ENCODE data around the gene PYGO2. TPM values are rescaled to one million over a fixed set of nuclear protein-coding genes. Genes with fewer than 3 reads are reported as not detected.
"Not testable (repeated sequence)": the region's sequence is repeated elsewhere in the genome, so short reads cannot be mapped to it uniquely, and the experiment has no call there.

The PYGO2 gene
- total RNA-seq, 2 experiments from 2014 or later = 21.2 to 21.8 TPM

GRCh38 chr1:154996966-154997701 lies 35.6 kb upstream of the PYGO2 start:
- ChIA-PET POLR2A (interaction anchor here (0.6 to 8.6 kb wide), 7 partner anchors 9 to 61 kb away, joined by 3 to 85 read pairs (median 3); partner anchors contain the start of genes CKS1B, FLAD1, PMVK and SHC1), CTCF (interaction anchor here (1.0 to 5.3 kb wide), 5 partner anchors 14 to 53 kb away, joined by 3 to 108 read pairs (median 6); partner anchors contain the start of genes CKS1B, FLAD1, PYGO2 and SHC1)
- no peak overlapping the region for H3K4me3 Mint-ChIP-seq
- H3K27ac Mint-ChIP-seq = peak overlapping the region; percentile 7
- no peaks in the 10 kb centered on the region for H3K36me3 Mint-ChIP-seq (ENCODE audit: low read depth)
- intact Hi-C loops (cut with micrococcal nuclease) = loop anchor here (5.0 kb wide), 1 partner anchor 35 kb away; the partner anchor contains the start of gene PYGO2
- DNase-seq (no peak), ATAC-seq (no peak)
- H3K4me1 Mint-ChIP-seq (ENCODE audit: low read depth) = peaks cover 35% of the 10 kb centered on the region
- TF ChIP-seq CTCF (IDR thresholded peaks at IDR 0.05) = no peak
- no peaks in the 10 kb centered on the region for H3K9me3 Mint-ChIP-seq
- no peaks in the 10 kb centered on the region for H3K27me3 Mint-ChIP-seq

- H3K27ac Mint-ChIP-seq; DNase-seq; ATAC-seq; H3K36me3 Mint-ChIP-seq (ENCODE audit: low read depth); H3K27me3 Mint-ChIP-seq; H3K9me3 Mint-ChIP-seq; H3K4me3 Mint-ChIP-seq: not testable (repeated sequence)
- H3K4me1 Mint-ChIP-seq (ENCODE audit: low read depth) = peaks cover 35% of the 10 kb centered on the region
- ChIA-PET POLR2A (interaction anchor here (0.7 to 8.6 kb wide), 3 partner anchors 11 to 21 kb away, joined by 3 to 85 read pairs (median 3); partner anchors contain the start of gene FLAD1), CTCF (interaction anchor here (1.1 to 5.3 kb wide), 7 partner anchors 12 to 90 kb away, joined by 3 to 108 read pairs (median 5); partner anchors contain the start of genes FLAD1 and PYGO2)
- intact Hi-C loops (cut with micrococcal nuclease) = loop anchor here (5.0 kb wide), 1 partner anchor 33 kb away; the partner anchor contains the start of gene PYGO2
These were observed 33.9 kb upstream of the PYGO2 start for GRCh38 chr1:154995301-154995983.

- TF ChIP-seq CTCF (IDR thresholded peaks at IDR 0.05) = no peak
- ChIA-PET CTCF (interaction anchor here (0.8 to 3.1 kb wide), 8 partner anchors 11 to 91 kb away, joined by 3 to 25 read pairs (median 7); partner anchors contain the start of genes ADAM15, FLAD1 and PBXIP1), POLR2A (interaction anchor here (0.7 to 8.6 kb wide), 6 partner anchors 11 to 43 kb away, joined by 3 to 85 read pairs (median 3); partner anchors contain the start of gene FLAD1)
- Mint-ChIP-seq H3K36me3 (ENCODE audit: low read depth) (peaks cover 4% of the 10 kb centered on the region), H3K9me3 (no peaks in the 10 kb centered on the region), H3K4me1 (ENCODE audit: low read depth) (peaks cover 29% of the 10 kb centered on the region), H3K4me3 (no peak overlapping the region), H3K27me3 (no peaks in the 10 kb centered on the region), H3K27ac (no peak overlapping the region)
- ATAC-seq = no peak
- no peak for DNase-seq
- intact Hi-C loops (cut with micrococcal nuclease) = no loop called here
These were observed 33.0 kb upstream of the PYGO2 start for GRCh38 chr1:154994591-154994990.

- no peak for TF ChIP-seq CTCF (IDR thresholded peaks at IDR 0.05)
- intact Hi-C loops (cut with micrococcal nuclease) = no loop called here
- Mint-ChIP-seq H3K4me3 (no peak overlapping the region), H3K4me1 (ENCODE audit: low read depth) (peaks cover 29% of the 10 kb centered on the region), H3K27ac (no peak overlapping the region), H3K9me3 (no peaks in the 10 kb centered on the region), H3K27me3 (no peaks in the 10 kb centered on the region), H3K36me3 (ENCODE audit: low read depth) (peaks cover 5% of the 10 kb centered on the region)
- DNase-seq (no peak), ATAC-seq (no peak)
- ChIA-PET POLR2A (interaction anchor here (0.7 to 8.6 kb wide), 6 partner anchors 10 to 43 kb away, joined by 3 to 85 read pairs (median 3); partner anchors contain the start of gene FLAD1), CTCF (interaction anchor here (0.7 to 3.1 kb wide), 9 partner anchors 11 to 91 kb away, joined by 3 to 25 read pairs (median 7); partner anchors contain the start of genes ADAM15, FLAD1 and PBXIP1)
These were observed 32.6 kb upstream of the PYGO2 start for GRCh38 chr1:154994269-154994587.

- DNase-seq = no peak
- Mint-ChIP-seq H3K36me3 (ENCODE audit: low read depth) (peaks cover 10% of the 10 kb centered on the region), H3K27ac (no peak within 1 kb of the TSS), H3K9me3 (no peaks in the 10 kb centered on the region), H3K4me1 (ENCODE audit: low read depth) (peaks cover 29% of the 10 kb centered on the region), H3K27me3 (no peaks in the 10 kb centered on the region), H3K4me3 (no peak within 1 kb of the TSS)
- no peak for ATAC-seq
- ChIA-PET CTCF (interaction anchor here (0.7 to 3.1 kb wide), 9 partner anchors 10 to 91 kb away, joined by 3 to 25 read pairs (median 7); partner anchors contain the start of genes ADAM15, FLAD1 and PBXIP1), POLR2A (interaction anchor here (0.7 to 8.6 kb wide), 6 partner anchors 10 to 42 kb away, joined by 3 to 85 read pairs (median 3); partner anchors contain the start of genes CKS1B and FLAD1)
- intact Hi-C loops (cut with micrococcal nuclease) = no loop called here
- TF ChIP-seq CTCF (IDR thresholded peaks at IDR 0.05) = no peak
These were observed 32.1 kb upstream of the PYGO2 start, which contains the start of gene LENEP for GRCh38 chr1:154993572-154994268. LENEP (plus strand) TSS chr1:154993586; CDS start chr1:154993608, 22 bp downstream.
